Thyroid gland (tissue), 4 donors: ENCODE data around the gene EDIL3. TPM values are rescaled to one million over a fixed set of nuclear protein-coding genes. Genes with fewer than 3 reads are reported as not detected.
"Not testable (repeated sequence)": the region's sequence is repeated elsewhere in the genome, so short reads cannot be mapped to it uniquely, and the experiment has no call there.

Experiments used
- DNase-seq, 2 donors: peaks; one replicate each; pipeline ENCODE4 v3.0.0-alpha.2; 2019
- H3K27ac ChIP-seq, 3 donors: fragments of 200-600 bp; sonication (generic); 1 replicate in 2 of 3; 2 replicates in 1 of 3; pipeline ENCODE4 v1.5.1; 2016 to 2019; ENCODE audit warnings: mild to moderate bottlenecking in 1 of 3, moderate library complexity in 1 of 3
- H3K27me3 ChIP-seq: fragments of 200-600 bp; sonication (generic); one replicate; pipeline ENCODE4 v1.5.1; 2019
- H3K36me3 ChIP-seq, 2 donors: fragments of 200-600 bp; sonication (generic); one replicate each; pipeline ENCODE4 v1.5.1; 2016 to 2019
- H3K4me1 ChIP-seq, 2 donors: fragments of 200-600 bp; sonication (generic); one replicate each; pipeline ENCODE4 v1.5.1; 2017 to 2019
- H3K4me3 ChIP-seq, 3 donors: fragments of 200-600 bp; sonication (generic); replicated peaks in 1 of 3; 1 replicate in 2 of 3; 2 replicates in 1 of 3; pipeline ENCODE4 v1.5.1; 2016; ENCODE audit warnings: mild to moderate bottlenecking in 1 of 3
- H3K9me3 ChIP-seq: fragments of 200-600 bp; sonication (generic); one replicate; pipeline ENCODE4 v1.5.1; 2017
- POLR2A ChIP-seq, 2 donors: fragments of 450-650 bp; IDR thresholded peaks; one replicate each; pipeline ENCODE4 v1.6.1; 2017; ENCODE audit warnings: antibody characterized with exemption in 2 of 2, mild to moderate bottlenecking in 2 of 2, moderate library complexity in 1 of 2
- WGBS, 2 donors: methylation state at CpG; one replicate each; pipeline ENCODE4 v1.1.5; 2017; 5-methylcytosine and 5-hydroxymethylcytosine counted together
- intact Hi-C: fragments of 100-400 bp; cut with DNase I; formaldehyde crosslinking; loops from one replicate; pipeline ENCODE4 v1.15.1; 2023
- total RNA-seq, 4 donors: library from RNA; depleted of rRNA; stranded (reverse); fragments of >200 nt; gene quantifications; one replicate each; pipeline ENCODE4 v1.2.3, GENCODE V29; 2016
- TF ChIP-seq, protein P1 (sequence below), 6 experiments: fragments of 200-600 bp in 3 of 6; fragments of 450-650 bp in 3 of 6; sonication (generic) in 3 of 6; IDR thresholded peaks; one replicate each; pipeline ENCODE4 v1.5.1; 2016 to 2019; ENCODE audit warnings: antibody characterized with exemption in 6 of 6, mild to moderate bottlenecking in 2 of 6, inconsistent platforms in 1 of 6, moderate library complexity in 1 of 6

The EDIL3 gene
- total RNA-seq, 4 donors from 2014 or later: 2.0 to 5.5 (median 3.3) TPM

DNA sequence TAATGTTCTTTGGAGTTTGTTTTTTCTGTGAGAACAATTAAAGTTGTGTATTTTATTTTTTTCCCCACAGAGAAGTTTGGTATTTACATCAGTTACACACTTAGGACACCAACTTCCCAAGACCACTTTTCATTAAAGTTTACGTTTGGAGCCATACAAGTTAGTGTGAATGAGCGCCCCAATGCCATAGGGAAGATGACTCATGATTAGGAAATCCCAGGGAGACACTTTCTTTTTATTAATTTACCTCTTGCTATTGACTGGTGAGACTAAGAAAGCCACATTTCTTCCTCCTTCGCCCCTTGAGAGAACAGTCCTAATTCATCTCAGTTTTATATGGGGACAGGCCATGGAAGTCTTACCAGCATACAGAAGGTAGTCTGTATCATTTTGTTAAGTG lies 57.1 kb downstream of the EDIL3 start:
- WGBS, 2 donors: 75 to 93% methylated on average over 3 of the region's 3 CpGs
- no peaks in the 10 kb centered on the region for H3K9me3 ChIP-seq
- H3K36me3 ChIP-seq: no peaks in the 10 kb centered on the region
- no peaks in the 10 kb centered on the region for H3K4me1 ChIP-seq
- DNase-seq: no peak
- TF ChIP-seq, protein P1, sequence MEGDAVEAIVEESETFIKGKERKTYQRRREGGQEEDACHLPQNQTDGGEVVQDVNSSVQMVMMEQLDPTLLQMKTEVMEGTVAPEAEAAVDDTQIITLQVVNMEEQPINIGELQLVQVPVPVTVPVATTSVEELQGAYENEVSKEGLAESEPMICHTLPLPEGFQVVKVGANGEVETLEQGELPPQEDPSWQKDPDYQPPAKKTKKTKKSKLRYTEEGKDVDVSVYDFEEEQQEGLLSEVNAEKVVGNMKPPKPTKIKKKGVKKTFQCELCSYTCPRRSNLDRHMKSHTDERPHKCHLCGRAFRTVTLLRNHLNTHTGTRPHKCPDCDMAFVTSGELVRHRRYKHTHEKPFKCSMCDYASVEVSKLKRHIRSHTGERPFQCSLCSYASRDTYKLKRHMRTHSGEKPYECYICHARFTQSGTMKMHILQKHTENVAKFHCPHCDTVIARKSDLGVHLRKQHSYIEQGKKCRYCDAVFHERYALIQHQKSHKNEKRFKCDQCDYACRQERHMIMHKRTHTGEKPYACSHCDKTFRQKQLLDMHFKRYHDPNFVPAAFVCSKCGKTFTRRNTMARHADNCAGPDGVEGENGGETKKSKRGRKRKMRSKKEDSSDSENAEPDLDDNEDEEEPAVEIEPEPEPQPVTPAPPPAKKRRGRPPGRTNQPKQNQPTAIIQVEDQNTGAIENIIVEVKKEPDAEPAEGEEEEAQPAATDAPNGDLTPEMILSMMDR (IDR thresholded peaks at IDR 0.05): no peak
- TF ChIP-seq POLR2A (IDR thresholded peaks at IDR 0.05): no peak
- H3K4me3 ChIP-seq: no peak overlapping the region
- no peak overlapping the region for H3K27ac ChIP-seq
- no peaks in the 10 kb centered on the region for H3K27me3 ChIP-seq
- intact Hi-C loops: no loop called here

DNA sequence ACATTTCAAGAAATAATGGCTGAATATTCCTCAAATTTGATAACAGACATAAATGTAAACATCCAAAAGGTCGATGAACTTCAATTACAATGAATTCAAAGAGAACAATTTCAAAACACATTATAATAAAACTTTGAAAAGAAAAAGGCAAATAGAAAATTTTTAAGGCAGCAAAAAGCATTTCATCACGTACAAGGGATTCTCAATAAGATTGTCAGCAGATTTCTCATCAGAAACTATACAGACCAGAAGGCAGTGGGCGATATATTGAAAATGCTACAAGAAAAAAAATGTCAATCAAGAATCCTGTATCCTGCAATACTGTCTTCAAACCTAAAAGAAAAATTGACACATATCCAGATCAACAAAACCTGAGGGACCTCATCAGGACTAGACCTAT lies 62.0 kb downstream of the EDIL3 start:
- 88 to 94% methylated on average over 3 of the region's 3 CpGs for WGBS, 2 donors
- no peak overlapping the region for H3K27ac ChIP-seq

DNA sequence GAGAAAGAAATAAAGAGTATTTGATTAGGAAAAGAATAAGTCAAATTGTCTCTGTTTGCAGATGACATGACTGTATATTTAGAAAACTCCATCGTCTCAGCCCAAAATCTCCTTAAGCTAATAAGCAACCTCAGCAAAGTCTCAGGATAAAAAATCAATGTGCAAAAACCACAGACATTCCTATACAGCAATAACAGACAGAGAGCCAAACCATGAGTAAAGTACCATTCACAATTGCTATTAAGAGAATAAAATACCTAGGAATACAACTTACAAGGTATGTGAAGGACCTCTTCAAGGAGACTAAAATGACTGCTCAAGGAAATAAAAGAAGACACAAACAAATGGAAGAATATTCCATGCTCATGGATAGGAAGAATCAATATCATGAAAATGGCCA lies 66.9 kb downstream of the EDIL3 start:
- H3K36me3 ChIP-seq, H3K9me3 ChIP-seq, H3K4me1 ChIP-seq, H3K27ac ChIP-seq, H3K4me3 ChIP-seq, DNase-seq, intact Hi-C loops, H3K27me3 ChIP-seq: not testable (repeated sequence)
- 47 to 55% methylated on average over 1 of the region's 1 CpG for WGBS, 2 donors

More for the DNA sequence above, 62.0 kb downstream of the EDIL3 start:
- intact Hi-C loops: no loop called here
- TF ChIP-seq POLR2A (IDR thresholded peaks at IDR 0.05): no peak
- TF ChIP-seq, protein P1 (IDR thresholded peaks at IDR 0.05): no peak
- H3K9me3 ChIP-seq: no peaks in the 10 kb centered on the region
- H3K36me3 ChIP-seq: no peaks in the 10 kb centered on the region
- no peak for DNase-seq
- no peaks in the 10 kb centered on the region for H3K27me3 ChIP-seq
- H3K4me1 ChIP-seq: no peaks in the 10 kb centered on the region
- H3K4me3 ChIP-seq: no peak overlapping the region

DNA sequence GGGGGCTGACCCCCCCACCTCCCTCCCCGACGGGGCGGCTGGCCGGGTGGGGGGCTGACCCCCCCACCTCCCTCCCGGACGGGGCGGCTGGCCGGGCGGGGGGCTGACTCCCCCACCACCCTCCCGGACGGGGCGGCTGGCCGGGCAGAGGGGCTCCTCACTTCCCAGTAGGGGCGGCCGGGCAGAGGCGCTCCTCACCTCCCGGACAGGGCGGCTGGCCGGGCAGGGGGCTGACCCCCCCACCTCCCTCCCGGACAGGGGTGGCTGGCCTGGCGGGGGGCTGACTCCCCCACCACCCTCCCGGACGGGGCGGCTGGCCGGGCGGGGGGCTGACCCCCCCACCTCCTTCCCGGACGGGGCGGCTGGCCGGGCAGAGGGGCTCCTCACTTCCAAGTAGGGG lies 72.4 kb downstream of the EDIL3 start:
- H3K36me3 ChIP-seq, DNase-seq, intact Hi-C loops, H3K27me3 ChIP-seq, H3K4me3 ChIP-seq, H3K9me3 ChIP-seq, H3K4me1 ChIP-seq, H3K27ac ChIP-seq: not testable (repeated sequence)
- WGBS, 2 donors: 100% methylated on average over 4 to 6 of the region's 30 CpGs

DNA sequence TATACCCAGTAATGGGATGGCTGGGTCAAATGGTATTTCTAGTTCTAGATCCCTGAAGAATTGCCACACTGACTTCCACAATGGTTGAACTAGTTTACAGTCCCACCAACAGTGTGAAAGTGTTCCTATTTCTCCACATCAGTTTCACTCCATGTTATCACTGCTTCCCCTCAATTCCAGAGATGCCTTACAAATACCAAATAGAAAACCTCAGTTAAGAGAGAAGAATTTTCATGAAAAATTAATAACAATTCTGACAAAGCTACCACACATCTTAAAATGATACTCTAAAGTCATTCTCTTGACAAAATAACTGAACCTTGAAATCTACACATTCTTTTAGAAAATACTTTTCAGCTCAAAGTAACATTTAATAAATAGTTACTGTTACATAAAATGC lies 74.8 kb downstream of the EDIL3 start:
- DNase-seq, intact Hi-C loops, H3K36me3 ChIP-seq: not testable (repeated sequence)

DNA sequence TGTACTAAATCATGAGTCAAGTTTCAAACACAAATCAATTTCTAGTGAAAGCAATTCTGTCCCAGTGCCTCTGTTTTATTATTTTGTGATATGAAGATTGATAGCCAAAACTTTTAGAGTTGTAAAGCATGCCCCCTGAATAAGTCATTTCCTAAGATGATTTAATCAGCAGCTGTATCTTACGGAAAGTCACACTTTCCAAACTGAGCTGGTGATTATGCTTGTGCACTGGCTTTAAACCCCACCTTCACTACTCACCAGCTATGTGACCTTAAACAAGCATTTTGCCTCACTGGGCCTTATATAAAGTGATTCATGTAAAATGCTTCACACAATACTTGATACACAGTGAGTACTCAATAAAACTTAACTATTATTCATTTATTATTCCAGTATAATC lies 78.1 kb downstream of the EDIL3 start:
- intact Hi-C loops: no loop called here
- Histone ChIP-seq H3K27ac (no peak overlapping the region), H3K27me3 (no peaks in the 10 kb centered on the region), H3K4me3 (no peak overlapping the region), H3K4me1 (peaks cover 0 to 3% of the 10 kb centered on the region in 2 donors), H3K36me3 (no peaks in the 10 kb centered on the region), H3K9me3 (no peaks in the 10 kb centered on the region)
- no peak for DNase-seq
- TF ChIP-seq POLR2A (IDR thresholded peaks at IDR 0.05): no peak
- TF ChIP-seq, protein P1 (IDR thresholded peaks at IDR 0.05): no peak
- 89 to 97% methylated on average over 1 of the region's 1 CpG for WGBS, 2 donors

More for the DNA sequence above, 74.8 kb downstream of the EDIL3 start:
- not testable (repeated sequence) for H3K9me3 ChIP-seq, H3K27ac ChIP-seq, H3K27me3 ChIP-seq, H3K4me1 ChIP-seq, H3K4me3 ChIP-seq

DNA sequence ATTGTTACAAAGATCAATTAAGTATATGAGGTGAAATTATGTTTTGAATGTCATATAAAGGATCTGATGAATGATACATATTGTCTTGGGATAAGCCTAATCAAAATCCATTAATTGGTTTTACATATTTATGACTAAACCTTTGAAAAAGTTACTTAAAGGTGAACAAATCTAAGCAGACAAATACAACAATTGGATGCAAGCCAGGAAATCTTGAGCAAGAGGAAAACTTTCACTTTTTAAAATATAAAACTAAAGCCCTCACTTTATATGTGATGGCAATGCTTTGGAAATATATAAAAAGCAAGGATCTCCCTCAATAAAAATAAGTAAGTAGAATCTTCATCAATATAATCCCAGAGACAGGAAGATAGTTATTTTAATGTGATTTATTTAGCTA lies 80.1 kb downstream of the EDIL3 start:
- no peak for TF ChIP-seq POLR2A (IDR thresholded peaks at IDR 0.05)
- TF ChIP-seq, protein P1 (IDR thresholded peaks at IDR 0.05): no peak
- Histone ChIP-seq H3K4me1 (peaks cover 0 to 3% of the 10 kb centered on the region in 2 donors), H3K9me3 (no peaks in the 10 kb centered on the region), H3K27ac (no peak overlapping the region), H3K36me3 (no peaks in the 10 kb centered on the region), H3K27me3 (no peaks in the 10 kb centered on the region), H3K4me3 (no peak overlapping the region)
- intact Hi-C loops: no loop called here
- no peak for DNase-seq
